Astrocyte (in vitro differentiated cells and primary cell): ENCODE data around the gene CLDN20. TPM values are rescaled to one million over a fixed set of nuclear protein-coding genes. Genes with fewer than 3 reads are reported as not detected.

Experiments
- DNase-seq: peaks from one replicate; pipeline ENCODE4 v3.0.0-alpha.2; 2010; ENCODE audit warnings: low read depth
- FAIRE-seq: peaks from 2 replicates; lab custom pipeline; 2011; peaks lifted over from hg19 to GRCh38; lab: Jason Lieb, UNC
- H2AFZ ChIP-seq: 2 replicates; pipeline ENCODE4 v1.6.0; 2012; ENCODE audit warnings: low read depth, low read length, inconsistent platforms
- H3K27ac ChIP-seq: 2 replicates; pipeline ENCODE4 v1.5.1; 2011; ENCODE audit warnings: low read depth, low read length, inconsistent platforms
- H3K27me3 ChIP-seq: 2 replicates; pipeline ENCODE4 v1.6.0; 2011; ENCODE audit warnings: low read length, inconsistent platforms; ENCODE audit not compliant: insufficient read depth
- H3K36me3 ChIP-seq: 2 replicates; pipeline ENCODE4 v1.5.1; 2011; ENCODE audit warnings: low read length, inconsistent platforms; ENCODE audit not compliant: insufficient read depth
- H3K4me1 ChIP-seq: 2 replicates; pipeline ENCODE4 v1.5.1; 2011; ENCODE audit warnings: low read length, inconsistent platforms; ENCODE audit not compliant: insufficient read depth
- H3K4me2 ChIP-seq: 2 replicates; pipeline ENCODE4 v1.6.0; 2012; ENCODE audit warnings: low read length, inconsistent platforms
- H3K4me3 ChIP-seq: 2 replicates; pipeline ENCODE4 v1.5.1; 2011; ENCODE audit warnings: low read depth, mild to moderate bottlenecking, low read length, inconsistent platforms; ENCODE audit not compliant: insufficient read depth
- H3K79me2 ChIP-seq: 2 replicates; pipeline ENCODE4 v1.6.0; 2012; ENCODE audit warnings: mild to moderate bottlenecking, low read length, inconsistent platforms; ENCODE audit not compliant: insufficient read depth
- H3K9ac ChIP-seq: 2 replicates; pipeline ENCODE4 v1.6.0; 2012; ENCODE audit warnings: mild to moderate bottlenecking, low read length, inconsistent platforms
- H3K9me3 ChIP-seq: 2 replicates; pipeline ENCODE4 v1.5.1; 2012; ENCODE audit warnings: low read depth, mild to moderate bottlenecking, low read length, inconsistent platforms; ENCODE audit not compliant: insufficient read depth
- H4K20me1 ChIP-seq: 2 replicates; pipeline ENCODE4 v1.6.0; 2012; ENCODE audit warnings: low read length, inconsistent platforms; ENCODE audit not compliant: insufficient read depth
- H3K27ac Mint-ChIP-seq: one replicate; pipeline ENCODE4 v1.8.0; 2021; ENCODE audit warnings: mild to moderate bottlenecking, mixed read lengths; ENCODE audit not compliant: unreplicated experiment
- H3K27me3 Mint-ChIP-seq: one replicate; pipeline ENCODE4 v1.8.0; 2021; ENCODE audit warnings: low read depth, mixed read lengths; ENCODE audit not compliant: unreplicated experiment
- H3K36me3 Mint-ChIP-seq: one replicate; pipeline ENCODE4 v1.8.0; 2021; ENCODE audit warnings: low read depth, mixed read lengths; ENCODE audit not compliant: unreplicated experiment
- H3K4me1 Mint-ChIP-seq: one replicate; pipeline ENCODE4 v1.8.0; 2021; ENCODE audit warnings: low read depth, mixed read lengths; ENCODE audit not compliant: unreplicated experiment
- H3K4me3 Mint-ChIP-seq: one replicate; pipeline ENCODE4 v1.8.0; 2021; ENCODE audit warnings: mild to moderate bottlenecking, moderate library complexity, mixed read lengths; ENCODE audit not compliant: unreplicated experiment
- H3K9me3 Mint-ChIP-seq: one replicate; pipeline ENCODE4 v1.8.0; 2021; ENCODE audit warnings: mild to moderate bottlenecking, mixed read lengths; ENCODE audit not compliant: unreplicated experiment
- EZH2 ChIP-seq: IDR thresholded peaks from 2 replicates; pipeline ENCODE4 v1.6.1; 2012; ENCODE audit warnings: mild to moderate bottlenecking, low read length, inconsistent platforms; ENCODE audit not compliant: insufficient read depth
- total RNA-seq: library from RNA; stranded (reverse); gene quantifications from 2 replicates; pipeline ENCODE4 v1.2.1, GENCODE V29; 2021
- TF ChIP-seq, protein P1 (sequence below): IDR thresholded peaks from 2 replicates; pipeline ENCODE4 v1.5.1; 2011; ENCODE audit warnings: low read depth, mild to moderate bottlenecking, inconsistent platforms, low read length, moderate library complexity; ENCODE audit not compliant: insufficient read depth

CLDN20 gene
- total RNA-seq, 1 donor from 2014 or later, result not detected

DNA sequence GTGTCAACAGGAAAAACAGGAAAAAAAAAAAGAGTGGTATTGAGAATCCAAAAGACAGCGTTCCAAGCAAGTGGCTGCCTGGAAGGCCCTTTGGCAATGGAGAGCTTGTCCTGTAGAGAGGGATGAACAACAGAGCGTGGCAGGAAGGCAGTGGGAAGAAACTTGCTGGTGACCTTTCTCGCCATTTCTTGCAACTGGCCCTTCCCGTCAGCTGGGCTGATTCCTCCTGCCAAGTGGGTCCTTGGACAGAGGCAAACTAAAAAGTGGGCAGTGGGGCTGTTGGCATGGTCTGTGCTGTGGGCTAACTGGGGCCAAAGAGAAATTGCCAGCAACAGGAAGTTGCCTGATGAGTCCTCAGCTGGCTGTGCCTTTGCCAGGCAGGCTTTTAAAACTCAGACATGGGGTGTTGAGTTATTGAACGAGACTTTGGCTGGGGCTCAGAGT is 43.9 kb upstream of the CLDN20 start:
- Histone ChIP-seq H3K27ac (no peak overlapping the region), H3K4me3 (no peak overlapping the region), H3K27me3 (no peaks in the 10 kb centered on the region), H3K4me2 (no peak overlapping the region), H3K36me3 (no peaks in the 10 kb centered on the region), H3K4me1 (peaks cover 12% of the 10 kb centered on the region), H3K9ac (no peak overlapping the region), H4K20me1 (no peaks in the 10 kb centered on the region), H2AFZ (no peak overlapping the region), H3K9me3 (no peaks in the 10 kb centered on the region), H3K79me2 (no peaks in the 10 kb centered on the region)
- Mint-ChIP-seq H3K27me3 (no peaks in the 10 kb centered on the region), H3K4me3 (no peak overlapping the region), H3K9me3 (peaks cover 5% of the 10 kb centered on the region), H3K27ac (no peak overlapping the region), H3K4me1 (peaks cover 19% of the 10 kb centered on the region), H3K36me3 (peaks cover 17% of the 10 kb centered on the region)
- no peak for FAIRE-seq
- DNase-seq, result no peak
- TF ChIP-seq, protein P1, sequence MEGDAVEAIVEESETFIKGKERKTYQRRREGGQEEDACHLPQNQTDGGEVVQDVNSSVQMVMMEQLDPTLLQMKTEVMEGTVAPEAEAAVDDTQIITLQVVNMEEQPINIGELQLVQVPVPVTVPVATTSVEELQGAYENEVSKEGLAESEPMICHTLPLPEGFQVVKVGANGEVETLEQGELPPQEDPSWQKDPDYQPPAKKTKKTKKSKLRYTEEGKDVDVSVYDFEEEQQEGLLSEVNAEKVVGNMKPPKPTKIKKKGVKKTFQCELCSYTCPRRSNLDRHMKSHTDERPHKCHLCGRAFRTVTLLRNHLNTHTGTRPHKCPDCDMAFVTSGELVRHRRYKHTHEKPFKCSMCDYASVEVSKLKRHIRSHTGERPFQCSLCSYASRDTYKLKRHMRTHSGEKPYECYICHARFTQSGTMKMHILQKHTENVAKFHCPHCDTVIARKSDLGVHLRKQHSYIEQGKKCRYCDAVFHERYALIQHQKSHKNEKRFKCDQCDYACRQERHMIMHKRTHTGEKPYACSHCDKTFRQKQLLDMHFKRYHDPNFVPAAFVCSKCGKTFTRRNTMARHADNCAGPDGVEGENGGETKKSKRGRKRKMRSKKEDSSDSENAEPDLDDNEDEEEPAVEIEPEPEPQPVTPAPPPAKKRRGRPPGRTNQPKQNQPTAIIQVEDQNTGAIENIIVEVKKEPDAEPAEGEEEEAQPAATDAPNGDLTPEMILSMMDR, result no peak
- no peak for TF ChIP-seq EZH2

DNA sequence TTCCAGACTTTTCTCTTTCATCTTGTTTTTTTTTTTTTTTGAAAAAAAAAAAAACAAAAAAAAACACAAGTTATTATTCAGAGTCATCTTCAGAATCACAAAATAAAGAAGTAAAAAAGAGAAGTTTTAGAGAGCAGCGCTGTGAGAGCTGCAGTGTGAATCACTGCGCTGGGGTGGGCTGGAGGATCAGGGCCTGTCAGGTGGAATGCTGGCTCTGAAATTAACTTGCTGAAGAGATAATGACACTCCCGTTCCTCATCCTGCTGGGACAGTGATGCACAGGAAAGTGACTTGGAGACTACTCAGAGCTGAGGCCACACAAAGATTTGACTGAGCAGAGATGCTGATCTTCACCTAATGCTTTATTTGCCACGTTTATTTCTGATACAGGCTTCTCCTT is 42.7 kb upstream of the CLDN20 start:
- Histone ChIP-seq H3K36me3 (no peaks in the 10 kb centered on the region), H3K4me2 (no peak overlapping the region), H3K4me1 (peaks cover 15% of the 10 kb centered on the region), H4K20me1 (no peaks in the 10 kb centered on the region), H3K79me2 (no peaks in the 10 kb centered on the region), H3K9ac (no peak overlapping the region), H3K27ac (no peak overlapping the region), H2AFZ (no peak overlapping the region), H3K27me3 (no peaks in the 10 kb centered on the region), H3K4me3 (no peak overlapping the region), H3K9me3 (no peaks in the 10 kb centered on the region)
- TF ChIP-seq EZH2, result no peak
- TF ChIP-seq, protein P1, result no peak
- Mint-ChIP-seq H3K36me3 (peaks cover 18% of the 10 kb centered on the region), H3K4me1 (peaks cover 20% of the 10 kb centered on the region), H3K4me3 (no peak overlapping the region), H3K27me3 (no peaks in the 10 kb centered on the region), H3K27ac (no peak overlapping the region), H3K9me3 (peaks cover 5% of the 10 kb centered on the region)
- DNase-seq (no peak), FAIRE-seq (no peak)

DNA sequence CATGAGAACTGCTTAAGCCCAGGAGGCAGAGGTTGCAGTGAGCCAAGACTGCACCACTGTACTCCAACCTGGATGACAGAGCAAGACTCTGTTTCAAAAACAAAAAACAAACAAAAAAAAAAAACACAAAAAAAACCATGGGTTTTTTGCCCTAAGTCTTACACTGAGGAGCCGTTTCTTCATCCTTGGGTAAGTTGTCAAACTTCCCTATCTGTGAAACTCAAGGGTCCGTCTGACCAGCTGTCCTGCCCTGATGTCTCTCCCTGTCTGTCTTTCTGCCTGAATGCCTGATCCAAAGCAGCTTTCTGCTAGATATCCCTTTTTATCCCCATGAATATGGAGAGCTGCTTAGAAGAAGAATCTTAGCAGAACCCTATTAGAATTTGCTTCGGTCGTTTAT is 41.3 kb upstream of the CLDN20 start:
- Histone ChIP-seq H3K9ac (no peak overlapping the region), H3K36me3 (no peaks in the 10 kb centered on the region), H4K20me1 (no peaks in the 10 kb centered on the region), H3K4me3 (no peak overlapping the region), H3K4me2 (no peak overlapping the region), H2AFZ (no peak overlapping the region), H3K27ac (no peak overlapping the region), H3K4me1 (peaks cover 15% of the 10 kb centered on the region), H3K27me3 (no peaks in the 10 kb centered on the region), H3K9me3 (no peaks in the 10 kb centered on the region), H3K79me2 (no peaks in the 10 kb centered on the region)
- no peak for TF ChIP-seq EZH2
- TF ChIP-seq, protein P1, result no peak
- no peaks in the 10 kb centered on the region for H3K27me3 Mint-ChIP-seq
- peaks cover 5% of the 10 kb centered on the region for H3K9me3 Mint-ChIP-seq
- peaks cover 15% of the 10 kb centered on the region for H3K4me1 Mint-ChIP-seq
- FAIRE-seq, result no peak
- peaks cover 21% of the 10 kb centered on the region for H3K36me3 Mint-ChIP-seq
- H3K4me3 Mint-ChIP-seq, result no peak overlapping the region
- H3K27ac Mint-ChIP-seq, result no peak overlapping the region
- DNase-seq, result no peak
